Measurements from ENCODE around the gene PHLPP2. TPM values are rescaled to one million over a fixed set of nuclear protein-coding genes. Genes with fewer than 3 reads are reported as not detected.

PHLPP2 gene
- total RNA-seq, 1 donor: 12.7 TPM

DNA sequence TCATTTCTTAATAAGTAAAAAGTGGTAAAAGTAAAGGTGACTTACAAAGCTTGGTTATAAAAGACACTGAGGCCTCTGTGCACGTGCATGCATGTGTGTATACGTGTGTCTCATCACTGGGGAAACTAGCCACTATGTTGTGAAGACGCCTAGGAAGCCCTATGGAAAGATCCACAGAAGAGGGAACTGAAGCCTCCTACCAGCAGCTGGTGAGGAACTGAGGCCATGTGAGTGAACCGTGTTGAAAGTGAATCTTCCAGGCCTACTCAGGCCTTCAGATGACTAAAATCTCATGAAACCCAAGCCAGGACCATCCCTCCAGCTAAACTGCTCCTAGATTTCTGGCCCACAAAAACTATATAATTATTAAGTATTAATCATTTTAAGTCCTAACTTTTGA is 23.7 kb downstream of the PHLPP2 start:
- Histone ChIP-seq H3K4me3 (ENCODE audit: insufficient read depth, low read length) (no peak overlapping the region), H3K27ac (ENCODE audit: low read depth, low read length) (no peak overlapping the region), H3K9me3 (ENCODE audit: low read depth, low read length) (no peaks in the 10 kb centered on the region), H3K27me3 (ENCODE audit: insufficient read depth, low read length) (no peaks in the 10 kb centered on the region), H3K4me2 (ENCODE audit: insufficient read depth, low read length) (no peak overlapping the region), H4K20me1 (ENCODE audit: insufficient read depth, low read length) (peaks cover 4% of the 10 kb centered on the region), H2AFZ (ENCODE audit: low read length) (no peak overlapping the region), H3K79me2 (ENCODE audit: insufficient read depth, low read length) (peaks cover 28% of the 10 kb centered on the region), H3K36me3 (ENCODE audit: insufficient read depth, low read length) (peaks cover 4% of the 10 kb centered on the region), H3K4me1 (ENCODE audit: insufficient read depth, low read length) (no peaks in the 10 kb centered on the region)
- DNase-seq (ENCODE audit: insufficient read length, low spot score, missing footprints): no peak
- no peak for TF ChIP-seq CTCF (IDR thresholded peaks at IDR 0.05; ENCODE audit: extremely low read depth, low read depth, low read length)

DNA sequence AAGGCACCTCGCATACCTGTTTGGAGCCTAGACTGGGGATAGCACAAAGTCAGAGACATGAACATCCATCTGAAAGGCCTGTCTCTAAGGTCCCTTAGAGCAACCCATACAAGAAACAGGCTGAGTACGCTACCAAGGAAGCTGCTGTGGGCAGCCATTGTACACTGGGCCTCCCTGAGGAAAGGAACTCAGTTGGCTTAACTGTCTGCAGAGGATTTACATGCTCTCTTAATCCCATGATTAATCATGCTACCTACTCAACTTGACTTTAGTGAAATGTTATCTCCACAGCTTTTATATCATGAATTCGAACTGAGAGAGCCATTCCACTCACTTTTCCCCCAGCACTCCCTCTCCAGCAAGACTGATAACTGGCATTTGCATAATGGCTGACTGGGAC is 26.0 kb downstream of the PHLPP2 start:
- Histone ChIP-seq H3K36me3 (ENCODE audit: insufficient read depth, low read length) (peaks cover 4% of the 10 kb centered on the region), H3K9me3 (ENCODE audit: low read depth, low read length) (no peaks in the 10 kb centered on the region), H3K4me1 (ENCODE audit: insufficient read depth, low read length) (no peaks in the 10 kb centered on the region), H2AFZ (ENCODE audit: low read length) (no peak overlapping the region), H3K27ac (ENCODE audit: low read depth, low read length) (no peak overlapping the region), H3K27me3 (ENCODE audit: insufficient read depth, low read length) (no peaks in the 10 kb centered on the region), H3K79me2 (ENCODE audit: insufficient read depth, low read length) (peaks cover 15% of the 10 kb centered on the region), H3K4me3 (ENCODE audit: insufficient read depth, low read length) (no peak overlapping the region), H3K4me2 (ENCODE audit: insufficient read depth, low read length) (no peak overlapping the region), H4K20me1 (ENCODE audit: insufficient read depth, low read length) (peaks cover 4% of the 10 kb centered on the region)
- no peak for TF ChIP-seq CTCF (IDR thresholded peaks at IDR 0.05; ENCODE audit: extremely low read depth, low read depth, low read length)
- no peak for DNase-seq (ENCODE audit: insufficient read length, low spot score, missing footprints)

- Histone ChIP-seq H3K79me2 (ENCODE audit: insufficient read depth, low read length) (peaks cover 8% of the 10 kb centered on the region), H3K27ac (ENCODE audit: low read depth, low read length) (no peak overlapping the region), H3K4me2 (ENCODE audit: insufficient read depth, low read length) (no peak overlapping the region), H3K4me3 (ENCODE audit: insufficient read depth, low read length) (no peak overlapping the region), H3K27me3 (ENCODE audit: insufficient read depth, low read length) (no peaks in the 10 kb centered on the region), H3K36me3 (ENCODE audit: insufficient read depth, low read length) (peaks cover 12% of the 10 kb centered on the region), H3K9me3 (ENCODE audit: low read depth, low read length) (no peaks in the 10 kb centered on the region), H4K20me1 (ENCODE audit: insufficient read depth, low read length) (no peaks in the 10 kb centered on the region), H3K4me1 (ENCODE audit: insufficient read depth, low read length) (no peaks in the 10 kb centered on the region), H2AFZ (ENCODE audit: low read length) (no peak overlapping the region)
- no peak for DNase-seq (ENCODE audit: insufficient read length, low spot score, missing footprints)
- TF ChIP-seq CTCF (IDR thresholded peaks at IDR 0.05; ENCODE audit: extremely low read depth, low read depth, low read length): no peak
These were observed 31.3 kb downstream of the PHLPP2 start for GRCh38 chr16:71693164-71693563.

DNA sequence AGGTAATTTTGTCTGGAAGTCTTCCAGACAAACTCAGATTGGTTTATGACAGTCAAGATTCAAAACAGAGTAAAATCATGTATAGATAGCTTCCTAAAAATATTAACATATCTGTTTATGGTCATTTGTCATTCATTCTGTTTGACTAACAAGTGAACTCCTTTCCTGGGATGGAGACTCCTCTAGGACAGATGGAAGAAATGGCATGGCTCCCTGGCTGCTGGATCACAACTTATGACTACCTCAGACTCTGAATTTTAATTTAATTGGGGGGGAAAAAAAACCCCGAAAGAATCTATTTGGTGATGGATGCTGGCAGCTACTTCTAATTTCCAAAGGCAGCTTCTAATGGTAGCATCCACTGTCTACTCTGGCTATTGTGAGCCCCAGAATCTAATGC is 34.6 kb downstream of the PHLPP2 start:
- Histone ChIP-seq H3K36me3 (ENCODE audit: insufficient read depth, low read length) (peaks cover 15% of the 10 kb centered on the region), H3K4me2 (ENCODE audit: insufficient read depth, low read length) (no peak overlapping the region), H3K79me2 (ENCODE audit: insufficient read depth, low read length) (peaks cover 4% of the 10 kb centered on the region), H3K4me3 (ENCODE audit: insufficient read depth, low read length) (no peak overlapping the region), H2AFZ (ENCODE audit: low read length) (no peak overlapping the region), H3K9me3 (ENCODE audit: low read depth, low read length) (no peaks in the 10 kb centered on the region), H3K4me1 (ENCODE audit: insufficient read depth, low read length) (no peaks in the 10 kb centered on the region), H4K20me1 (ENCODE audit: insufficient read depth, low read length) (no peaks in the 10 kb centered on the region), H3K27ac (ENCODE audit: low read depth, low read length) (no peak overlapping the region), H3K27me3 (ENCODE audit: insufficient read depth, low read length) (no peaks in the 10 kb centered on the region)
- no peak for TF ChIP-seq CTCF (IDR thresholded peaks at IDR 0.05; ENCODE audit: extremely low read depth, low read depth, low read length)
- DNase-seq (ENCODE audit: insufficient read length, low spot score, missing footprints): no peak

All from osteoblast (primary cell).